B cell (primary cell): ENCODE data around the gene CD209. TPM values are rescaled to one million over a fixed set of nuclear protein-coding genes. Genes with fewer than 3 reads are reported as not detected.

Source experiments
- ATAC-seq: fragments of 200-7000 bp; cut with Tn5 transposase; one replicate; pipeline ENCODE4 v1.10.0; 2021; ENCODE audit warnings: low read depth, mild to moderate bottlenecking, moderate number of reproducible peaks, moderate library complexity
- CTCF ChIA-PET: fragments of 350-600 bp; sonication (Branson Sonifier 250); formaldehyde crosslinking; loops from one replicate; lab custom pipeline; 2021; ENCODE audit warnings: antibody characterized with exemption, inconsistent platforms; lab: Charles Lee
- POLR2A ChIA-PET: fragments of 350-600 bp; sonication (Branson Sonifier 250); formaldehyde crosslinking; loops from one replicate; lab custom pipeline; 2021; ENCODE audit warnings: antibody characterized with exemption; lab: Charles Lee
- DNase-seq: peaks from one replicate; pipeline ENCODE4 v3.0.0; 2013
- H2AFZ ChIP-seq: 2 replicates; pipeline ENCODE4 v1.6.1; 2012; ENCODE audit warnings: mild to moderate bottlenecking, low read depth, low read length; ENCODE audit not compliant: insufficient read depth, poor library complexity, severe bottlenecking
- H3K27ac ChIP-seq, 2 donors: 1 replicate in 1 of 2; 2 replicates in 1 of 2; pipeline ENCODE4 v1.5.1; 2012 to 2013; ENCODE audit warnings: low read length in 2 of 2, mild to moderate bottlenecking in 2 of 2, moderate library complexity in 1 of 2
- H3K27me3 ChIP-seq, 4 experiments: fragments of 200-600 bp in 1 of 4; sonication (generic) in 1 of 4; replicated peaks in 1 of 4; 1 replicate in 2 of 4; 2 replicates in 2 of 4; pipeline versions ENCODE4 v1.6.1 to v1.7.0; 2013 to 2016; ENCODE audit warnings: low read length in 3 of 4, mild to moderate bottlenecking in 2 of 4, mixed read lengths in 1 of 4, moderate library complexity in 1 of 4; ENCODE audit not compliant: insufficient read depth in 4 of 4, control insufficient read depth in 3 of 4; ENCODE audit errors: control extremely low read depth in 1 of 4
- H3K36me3 ChIP-seq, 2 experiments: replicated peaks in 1 of 2; 1 replicate in 1 of 2; 2 replicates in 1 of 2; pipeline versions ENCODE4 v1.6.1 to v1.7.1; 2013; ENCODE audit warnings: low read length in 1 of 2; ENCODE audit not compliant: insufficient read depth in 2 of 2, control insufficient read depth in 1 of 2; ENCODE audit errors: control extremely low read depth in 1 of 2, extremely low read depth in 1 of 2
- H3K4me1 ChIP-seq, 2 donors: fragments of 200-600 bp in 1 of 2; sonication (generic) in 1 of 2; 1 replicate in 1 of 2; 2 replicates in 1 of 2; pipeline versions ENCODE4 v1.5.1 to v1.6.1; 2013 to 2017; ENCODE audit warnings: low read length in 2 of 2; ENCODE audit not compliant: control insufficient read depth in 2 of 2, insufficient read depth in 2 of 2
- H3K4me2 ChIP-seq: replicated peaks from 2 replicates; pipeline ENCODE3; 2012; ENCODE audit warnings: mild to moderate bottlenecking, low read depth, low read length; ENCODE audit not compliant: poor library complexity, severe bottlenecking
- H3K4me3 ChIP-seq, 5 experiments: fragments of 200-600 bp in 1 of 5; sonication (generic) in 1 of 5; 1 replicate in 3 of 5; 2 replicates in 2 of 5; pipeline versions ENCODE4 v1.5.1 to v1.7.0; 2011 to 2016; ENCODE audit warnings: low read length in 4 of 5, mild to moderate bottlenecking in 4 of 5, low read depth in 2 of 5, control low read depth in 1 of 5, moderate library complexity in 1 of 5; ENCODE audit not compliant: insufficient read depth in 1 of 5; ENCODE audit errors: control extremely low read depth in 1 of 5, extremely low read depth in 1 of 5
- H3K79me2 ChIP-seq: fragments of 200-600 bp; sonication (generic); one replicate; pipeline ENCODE4 v1.6.0; 2016; ENCODE audit warnings: low read length; ENCODE audit not compliant: control insufficient read depth, insufficient read depth
- H3K9ac ChIP-seq: fragments of 200-600 bp; sonication (generic); 2 replicates; pipeline ENCODE4 v1.6.1; 2017; ENCODE audit warnings: mild to moderate bottlenecking, low read length, moderate library complexity
- H3K9me3 ChIP-seq, 3 donors: one replicate each; pipeline versions ENCODE4 v1.6.1 to v1.7.1; 2013; ENCODE audit warnings: low read length in 2 of 3; ENCODE audit not compliant: control insufficient read depth in 2 of 3, insufficient read depth in 1 of 3; ENCODE audit errors: control extremely low read depth in 1 of 3
- H4K20me1 ChIP-seq: 2 replicates; pipeline ENCODE4 v1.6.0; 2012; ENCODE audit warnings: mild to moderate bottlenecking, low read length; ENCODE audit not compliant: insufficient read depth, control insufficient read depth, poor library complexity, severe bottlenecking
- H3K27ac Mint-ChIP-seq: one replicate; pipeline ENCODE4 v1.8.0; 2021; ENCODE audit warnings: mixed read lengths
- H3K27me3 Mint-ChIP-seq: one replicate; pipeline ENCODE4 v1.8.0; 2021; ENCODE audit warnings: mixed read lengths
- H3K4me1 Mint-ChIP-seq: one replicate; pipeline ENCODE4 v1.8.0; 2021; ENCODE audit warnings: mixed read lengths
- H3K4me3 Mint-ChIP-seq: one replicate; pipeline ENCODE4 v1.8.0; 2021; ENCODE audit warnings: mixed read lengths
- H3K9me3 Mint-ChIP-seq: one replicate; pipeline ENCODE4 v1.8.0; 2022; ENCODE audit warnings: mixed read lengths; ENCODE audit not compliant: insufficient read depth
- EZH2 ChIP-seq: IDR thresholded peaks from 2 replicates; pipeline ENCODE4 v1.6.1; 2012; ENCODE audit warnings: borderline replicate concordance, low read depth, mild to moderate bottlenecking, moderate library complexity, low read length; ENCODE audit not compliant: insufficient read depth, poor library complexity, severe bottlenecking
- WGBS: methylation state at CpG from one replicate; pipeline ENCODE4 v1.1.5; 2013; ENCODE audit warnings: missing lambda C conversion rate; ENCODE audit not compliant: insufficient coverage; 5-methylcytosine and 5-hydroxymethylcytosine counted together
- intact Hi-C: fragments of 100-400 bp; cut with micrococcal nuclease; formaldehyde crosslinking; loops from one replicate; pipeline ENCODE4 v1.10.0; 2022
- polyA minus RNA-seq: library from RNA; depleted of rRNA, polyadenylated mRNA; stranded (reverse); fragments of >200 nt; gene quantifications from 2 replicates; pipeline ENCODE4 v1.2.3, GENCODE V29; 2012
- polyA plus RNA-seq: library from polyadenylated mRNA; depleted of rRNA; stranded (reverse); fragments of >200 nt; gene quantifications from 2 replicates; pipeline ENCODE4 v1.2.3, GENCODE V29; 2012
- total RNA-seq, 2 donors: library from RNA; stranded (reverse); fragments of 120-200 nt in 1 of 2; gene quantifications; 1 replicate in 1 of 2; 2 replicates in 1 of 2; pipeline versions ENCODE4 v1.2.3 to v1.2.4, GENCODE V29; 2013 to 2022
- TF ChIP-seq, protein P1 (sequence below): fragments of 200-600 bp; IDR thresholded peaks from one replicate; pipeline ENCODE4 v1.8.0; 2022; ENCODE audit warnings: antibody characterized with exemption, mild to moderate bottlenecking

Gene CD209, protein sequence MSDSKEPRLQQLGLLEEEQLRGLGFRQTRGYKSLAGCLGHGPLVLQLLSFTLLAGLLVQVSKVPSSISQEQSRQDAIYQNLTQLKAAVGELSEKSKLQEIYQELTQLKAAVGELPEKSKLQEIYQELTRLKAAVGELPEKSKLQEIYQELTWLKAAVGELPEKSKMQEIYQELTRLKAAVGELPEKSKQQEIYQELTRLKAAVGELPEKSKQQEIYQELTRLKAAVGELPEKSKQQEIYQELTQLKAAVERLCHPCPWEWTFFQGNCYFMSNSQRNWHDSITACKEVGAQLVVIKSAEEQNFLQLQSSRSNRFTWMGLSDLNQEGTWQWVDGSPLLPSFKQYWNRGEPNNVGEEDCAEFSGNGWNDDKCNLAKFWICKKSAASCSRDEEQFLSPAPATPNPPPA
- total RNA-seq, result not detected in 2 replicates
- total RNA-seq (2013), result 0.02 TPM
- 0.10 TPM in 1 of 2 replicates, not detected in the other for polyA plus RNA-seq
- polyA minus RNA-seq, result not detected in 2 replicates

DNA sequence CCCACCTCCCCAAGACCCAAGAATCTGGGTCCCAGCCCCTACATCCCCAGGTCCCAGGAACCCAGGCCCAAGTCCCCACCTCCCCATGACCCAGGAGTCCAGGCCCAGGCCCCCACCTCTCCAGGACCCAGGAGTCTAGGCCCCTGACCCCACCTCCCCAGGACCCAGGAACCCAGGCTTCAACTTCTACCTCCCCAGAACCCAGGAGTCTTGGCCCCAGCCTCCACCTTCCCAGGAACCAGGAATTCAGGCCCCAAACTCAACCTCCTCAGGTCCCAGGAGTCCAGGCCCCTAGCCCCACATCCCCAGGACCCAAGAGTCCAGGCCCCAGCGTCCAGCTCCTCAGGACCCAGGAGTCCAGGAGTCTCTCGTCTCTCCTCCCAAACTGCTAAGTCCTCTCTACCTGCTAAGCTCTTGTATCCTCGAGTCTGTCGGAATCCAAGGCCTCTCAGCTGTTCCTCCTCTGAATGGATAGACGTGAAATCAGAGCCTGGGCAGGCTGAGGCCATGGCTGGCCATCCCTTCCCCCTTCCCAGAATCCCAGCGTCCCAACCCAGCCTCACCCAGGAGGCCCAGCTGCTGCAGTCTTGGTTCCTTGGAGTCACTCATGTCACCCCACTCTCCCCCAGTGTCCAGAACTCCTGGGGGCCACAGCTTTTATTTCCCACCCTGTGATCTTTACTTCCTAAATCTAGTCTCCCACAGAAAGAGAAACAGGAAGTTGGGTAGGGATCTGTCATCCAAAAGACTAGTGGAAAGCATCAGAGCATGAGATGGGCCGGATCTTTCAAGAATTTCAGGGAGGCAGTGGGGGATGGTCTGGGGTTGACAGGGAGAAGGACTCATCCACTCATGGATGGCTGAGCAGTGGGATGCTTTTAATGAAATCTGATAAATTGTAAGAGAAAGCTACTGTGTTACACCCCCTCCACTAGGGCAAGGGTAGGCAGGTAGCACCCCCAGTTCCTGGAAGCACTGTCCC, at the start of gene CD209:
Gene CD209 (minus strand): TSS at position 632 of the 982 bp plus-strand sequence. CDS start 23 bp downstream, at position 609.
- H3K4me1 ChIP-seq, result peaks cover 49 to 58% of the 10 kb centered on the region in 2 donors
- no peaks in the 10 kb centered on the region for H3K36me3 ChIP-seq
- H3K4me1 Mint-ChIP-seq, result peaks cover 64% of the 10 kb centered on the region
- no peaks in the 10 kb centered on the region for H3K27me3 Mint-ChIP-seq
- H3K4me3 Mint-ChIP-seq, result no peak within 1 kb of the TSS
- H3K4me3 ChIP-seq, result no peak within 1 kb of the TSS
- CTCF ChIA-PET, result interaction anchor here (0.6 to 1.0 kb wide), 4 partner anchors 17 to 53 kb away, joined by 3 read pairs; no protein-coding TSS in a partner anchor
- no peak for TF ChIP-seq EZH2
- TF ChIP-seq, protein P1, sequence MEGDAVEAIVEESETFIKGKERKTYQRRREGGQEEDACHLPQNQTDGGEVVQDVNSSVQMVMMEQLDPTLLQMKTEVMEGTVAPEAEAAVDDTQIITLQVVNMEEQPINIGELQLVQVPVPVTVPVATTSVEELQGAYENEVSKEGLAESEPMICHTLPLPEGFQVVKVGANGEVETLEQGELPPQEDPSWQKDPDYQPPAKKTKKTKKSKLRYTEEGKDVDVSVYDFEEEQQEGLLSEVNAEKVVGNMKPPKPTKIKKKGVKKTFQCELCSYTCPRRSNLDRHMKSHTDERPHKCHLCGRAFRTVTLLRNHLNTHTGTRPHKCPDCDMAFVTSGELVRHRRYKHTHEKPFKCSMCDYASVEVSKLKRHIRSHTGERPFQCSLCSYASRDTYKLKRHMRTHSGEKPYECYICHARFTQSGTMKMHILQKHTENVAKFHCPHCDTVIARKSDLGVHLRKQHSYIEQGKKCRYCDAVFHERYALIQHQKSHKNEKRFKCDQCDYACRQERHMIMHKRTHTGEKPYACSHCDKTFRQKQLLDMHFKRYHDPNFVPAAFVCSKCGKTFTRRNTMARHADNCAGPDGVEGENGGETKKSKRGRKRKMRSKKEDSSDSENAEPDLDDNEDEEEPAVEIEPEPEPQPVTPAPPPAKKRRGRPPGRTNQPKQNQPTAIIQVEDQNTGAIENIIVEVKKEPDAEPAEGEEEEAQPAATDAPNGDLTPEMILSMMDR, result no peak
- H3K27me3 ChIP-seq, result peaks cover 0 to 5% (median 0%) of the 10 kb centered on the region in 4 experiments
- 83% methylated on average over 7 of the region's 7 CpGs for WGBS
- intact Hi-C loops, result no loop called here
- POLR2A ChIA-PET, result no interaction called here
- H3K4me2 ChIP-seq, result no peak within 1 kb of the TSS
- H4K20me1 ChIP-seq, result no peaks in the 10 kb centered on the region
- no peak within 1 kb of the TSS for H3K27ac ChIP-seq
- H3K27ac Mint-ChIP-seq, result peak within 1 kb of the TSS; percentile 12
- no peak within 1 kb of the TSS for H3K9ac ChIP-seq
- peaks cover 5 to 17% (median 9%) of the 10 kb centered on the region in 3 donors for H3K9me3 ChIP-seq
- no peaks in the 10 kb centered on the region for H3K79me2 ChIP-seq
- no peak within 1 kb of the TSS for H2AFZ ChIP-seq
- DNase-seq, result no peak
- no peak for ATAC-seq
- H3K9me3 Mint-ChIP-seq, result peaks cover 5% of the 10 kb centered on the region
